T-helper 2 cell treated with Interferon-gamma antibody and Interleukin-4, amounts not matched to agents 5 μg/mL and 100 μg/mL, for 36 hours (primary cell): ENCODE results near the gene BACE1.
"Not testable (repeated sequence)": the region's sequence is repeated elsewhere in the genome, so short reads cannot be mapped to it uniquely, and the experiment has no call there.

Experiments
- DNase-seq: peaks from one replicate; pipeline ENCODE4 v3.0.0; 2021; ENCODE audit warnings: low spot score
- H3K27ac Mint-ChIP-seq: one replicate; pipeline ENCODE4 v1.8.0; 2021; ENCODE audit warnings: mild to moderate bottlenecking, mixed read lengths
- H3K27me3 Mint-ChIP-seq: one replicate; pipeline ENCODE4 v1.8.0; 2021; ENCODE audit warnings: low read depth, mixed read lengths
- H3K36me3 Mint-ChIP-seq: one replicate; pipeline ENCODE4 v1.8.0; 2021; ENCODE audit warnings: low read depth, mixed read lengths
- H3K4me1 Mint-ChIP-seq: one replicate; pipeline ENCODE4 v1.8.0; 2021; ENCODE audit warnings: low read depth, mixed read lengths
- H3K4me3 Mint-ChIP-seq: one replicate; pipeline ENCODE4 v1.8.0; 2022; ENCODE audit warnings: mild to moderate bottlenecking, moderate library complexity, mixed read lengths
- H3K9me3 Mint-ChIP-seq: one replicate; pipeline ENCODE4 v1.8.0; 2021; ENCODE audit warnings: mixed read lengths

BACE1 gene

DNA sequence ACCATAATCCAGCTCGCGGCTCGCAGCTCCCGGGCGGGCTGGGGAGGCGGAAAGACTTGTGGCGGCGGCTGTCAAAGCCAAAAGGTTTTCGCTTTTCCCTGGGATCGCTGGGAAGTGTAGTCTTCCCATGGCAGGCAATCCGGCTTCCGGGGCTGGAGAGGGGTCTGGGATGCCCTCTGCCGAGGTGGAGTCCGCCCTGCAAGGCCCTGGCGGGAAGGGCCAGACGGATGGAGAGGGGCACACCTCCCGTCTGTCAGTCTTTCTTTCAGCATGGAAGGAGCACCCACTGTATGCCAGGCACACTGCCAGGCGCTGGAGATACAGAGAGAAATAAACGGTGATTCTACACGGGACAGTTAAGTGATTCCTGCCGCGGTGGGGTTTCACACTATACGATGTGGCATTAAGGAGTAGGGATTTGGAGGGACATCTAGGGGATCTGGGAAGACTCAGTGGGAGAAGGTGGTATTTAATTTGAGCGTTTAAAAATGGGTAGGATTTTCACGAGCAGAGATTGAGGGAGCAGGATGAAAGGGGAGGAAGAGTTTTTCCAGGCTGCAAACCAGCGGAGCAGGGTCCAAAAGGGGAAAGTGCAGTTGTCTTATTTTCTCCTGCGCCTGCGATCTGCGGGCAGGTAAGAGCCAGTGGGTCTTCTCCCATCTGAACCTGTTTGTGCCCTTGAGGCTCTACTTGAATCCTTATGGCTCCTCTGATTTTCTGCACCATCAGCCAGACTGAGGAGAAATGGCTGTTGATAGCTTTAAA lies at the start of gene BACE1:
BACE1 (minus strand) TSS at position 60 of the 765 bp plus-strand sequence. CDS start 461 bp downstream, outside the sequence.
- no peaks in the 10 kb centered on the region for H3K36me3 Mint-ChIP-seq
- no peak for DNase-seq
- H3K9me3 Mint-ChIP-seq: no peaks in the 10 kb centered on the region
- peaks cover 57% of the 10 kb centered on the region for H3K27me3 Mint-ChIP-seq
- H3K4me3 Mint-ChIP-seq: peak within 1 kb of the TSS; percentile 70
- H3K27ac Mint-ChIP-seq: no peak within 1 kb of the TSS
- peaks cover 3% of the 10 kb centered on the region for H3K4me1 Mint-ChIP-seq

DNA sequence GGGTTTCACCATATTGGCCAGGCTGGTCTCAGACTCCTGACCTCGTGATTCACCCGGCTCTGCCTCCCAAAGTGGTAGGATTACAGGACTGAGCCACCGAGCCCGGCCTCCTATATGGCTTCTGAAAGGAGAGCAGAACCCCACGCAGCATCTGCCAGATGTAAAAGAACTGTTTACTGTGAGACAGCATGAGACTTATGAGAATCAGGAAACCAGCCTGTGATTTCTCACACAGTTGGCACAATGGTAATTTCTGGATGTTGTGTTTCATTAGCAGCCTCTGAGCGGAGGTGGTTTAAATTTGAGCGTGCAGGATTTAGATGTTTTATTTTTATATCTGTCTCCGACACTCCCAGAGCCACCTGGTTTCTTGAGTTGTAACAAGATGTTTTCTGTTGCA lies 45.4 kb upstream of the BACE1 start:
- peaks cover 20% of the 10 kb centered on the region for H3K36me3 Mint-ChIP-seq
- no peak overlapping the region for H3K27ac Mint-ChIP-seq
- H3K4me1 Mint-ChIP-seq: no peaks in the 10 kb centered on the region
- no peaks in the 10 kb centered on the region for H3K27me3 Mint-ChIP-seq
- H3K4me3 Mint-ChIP-seq: no peak overlapping the region
- no peaks in the 10 kb centered on the region for H3K9me3 Mint-ChIP-seq
- no peak for DNase-seq

DNA sequence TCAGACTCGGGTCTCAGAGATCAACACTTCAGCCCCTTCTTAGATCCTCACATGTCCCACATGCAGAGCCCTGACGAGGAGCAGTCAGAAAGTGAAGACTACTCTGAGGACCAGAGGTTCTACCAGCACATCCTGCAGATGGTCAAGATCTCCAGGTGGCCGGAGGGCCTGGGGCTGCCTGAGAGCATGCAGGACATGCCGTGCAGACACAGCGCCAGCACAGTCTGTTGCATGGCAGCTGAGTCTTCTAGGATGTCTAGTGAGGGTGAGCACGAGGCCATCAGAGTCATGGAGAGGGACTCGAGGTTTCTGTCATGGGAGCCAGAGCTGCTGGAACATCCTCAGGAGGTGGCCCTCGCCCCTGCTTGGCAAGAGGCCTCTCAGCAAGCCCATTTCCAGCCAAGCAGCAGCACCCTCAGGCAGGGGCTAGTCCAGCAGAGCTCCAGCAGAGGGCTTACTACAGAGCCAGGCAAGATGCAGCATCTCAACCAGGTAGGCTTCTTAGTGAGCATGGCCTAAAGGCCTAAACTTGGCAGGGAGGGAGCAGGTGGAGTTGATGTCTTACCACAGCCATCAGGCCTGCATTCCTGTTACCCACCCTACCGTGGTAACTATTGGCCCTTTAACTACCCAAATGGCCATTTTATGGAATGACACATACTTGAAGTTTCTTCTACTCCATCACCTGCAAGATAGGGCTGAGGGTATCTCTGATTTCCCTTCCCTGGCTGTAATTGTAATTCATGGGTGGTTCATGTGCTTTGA lies 40.3 kb upstream of the BACE1 start:
- H3K4me1 Mint-ChIP-seq: no peaks in the 10 kb centered on the region
- no peaks in the 10 kb centered on the region for H3K9me3 Mint-ChIP-seq
- no peaks in the 10 kb centered on the region for H3K27me3 Mint-ChIP-seq
- peaks cover 24% of the 10 kb centered on the region for H3K36me3 Mint-ChIP-seq
- H3K27ac Mint-ChIP-seq: no peak overlapping the region
- H3K4me3 Mint-ChIP-seq: no peak overlapping the region
- no peak for DNase-seq

DNA sequence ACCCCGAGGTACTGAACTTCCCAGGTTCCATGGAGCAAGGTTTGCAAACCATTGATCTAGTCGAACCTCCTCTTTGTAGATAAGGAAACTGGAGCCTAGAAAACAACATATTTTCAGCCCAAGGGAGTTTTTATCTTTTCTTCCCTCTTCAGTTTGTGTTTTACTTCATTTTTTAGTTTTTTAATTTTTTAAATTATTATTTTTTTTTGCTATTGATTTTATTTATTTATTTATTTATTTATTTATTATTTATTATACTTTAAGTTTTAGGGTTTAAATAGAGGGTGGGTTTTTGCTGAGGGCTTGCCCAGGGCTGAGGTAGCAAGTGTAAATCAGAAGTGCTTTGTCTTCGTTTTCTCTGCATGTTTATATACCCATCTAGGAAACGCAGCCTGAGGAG lies 38.5 kb upstream of the BACE1 start:
- no peak overlapping the region for H3K27ac Mint-ChIP-seq
- no peaks in the 10 kb centered on the region for H3K9me3 Mint-ChIP-seq
- no peaks in the 10 kb centered on the region for H3K4me1 Mint-ChIP-seq
- H3K4me3 Mint-ChIP-seq: no peak overlapping the region
- peaks cover 22% of the 10 kb centered on the region for H3K36me3 Mint-ChIP-seq
- H3K27me3 Mint-ChIP-seq: no peaks in the 10 kb centered on the region
- no peak for DNase-seq

DNA sequence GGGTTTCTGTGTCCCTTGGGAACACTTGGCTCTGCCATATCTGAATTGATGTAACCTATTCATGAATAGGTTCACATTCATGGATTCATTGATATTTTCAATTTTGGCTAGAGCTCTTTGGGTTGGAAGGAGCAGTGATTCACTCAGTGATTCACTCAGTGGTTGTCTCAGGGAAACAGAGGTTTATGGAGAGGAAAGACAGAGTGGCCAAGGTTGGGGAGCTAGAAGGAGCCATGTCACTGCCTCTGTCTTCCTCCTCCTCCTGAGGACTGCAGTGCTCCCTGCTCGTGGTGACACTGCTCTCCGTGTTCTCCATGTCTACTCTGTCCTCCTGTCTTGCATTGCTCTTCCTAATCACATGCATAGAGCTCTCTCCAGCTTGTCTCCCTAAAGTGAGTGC lies 29.0 kb upstream of the BACE1 start:
- no peak overlapping the region for H3K27ac Mint-ChIP-seq
- H3K36me3 Mint-ChIP-seq: peaks cover 18% of the 10 kb centered on the region
- H3K4me1 Mint-ChIP-seq: no peaks in the 10 kb centered on the region
- no peaks in the 10 kb centered on the region for H3K27me3 Mint-ChIP-seq
- H3K9me3 Mint-ChIP-seq: no peaks in the 10 kb centered on the region
- DNase-seq: no peak
- H3K4me3 Mint-ChIP-seq: no peak overlapping the region

DNA sequence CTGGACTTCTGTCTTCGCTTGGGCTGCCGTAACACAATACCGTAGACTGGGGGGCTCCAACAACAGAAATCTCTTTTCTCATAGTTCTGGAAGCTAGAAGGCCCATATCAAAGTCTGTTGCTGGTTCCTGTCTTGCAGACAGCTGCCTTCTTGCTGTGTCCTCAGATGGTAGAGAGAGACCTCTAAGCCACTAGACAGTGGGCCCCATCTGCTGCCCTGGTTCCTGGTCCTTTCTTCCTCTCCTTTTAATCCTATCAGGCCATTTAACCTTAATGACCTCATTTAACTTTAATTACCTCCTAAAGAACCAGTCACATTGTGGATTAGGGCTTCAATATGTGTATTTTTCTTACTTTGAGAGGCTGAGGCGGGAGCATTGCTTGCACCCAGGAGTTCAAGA lies 21.0 kb upstream of the BACE1 start:
- no peaks in the 10 kb centered on the region for H3K9me3 Mint-ChIP-seq
- no peaks in the 10 kb centered on the region for H3K27me3 Mint-ChIP-seq
- no peak overlapping the region for H3K4me3 Mint-ChIP-seq
- H3K4me1 Mint-ChIP-seq: no peaks in the 10 kb centered on the region
- H3K27ac Mint-ChIP-seq: peak overlapping the region; percentile 34
- no peak for DNase-seq
- peaks cover 9% of the 10 kb centered on the region for H3K36me3 Mint-ChIP-seq

DNA sequence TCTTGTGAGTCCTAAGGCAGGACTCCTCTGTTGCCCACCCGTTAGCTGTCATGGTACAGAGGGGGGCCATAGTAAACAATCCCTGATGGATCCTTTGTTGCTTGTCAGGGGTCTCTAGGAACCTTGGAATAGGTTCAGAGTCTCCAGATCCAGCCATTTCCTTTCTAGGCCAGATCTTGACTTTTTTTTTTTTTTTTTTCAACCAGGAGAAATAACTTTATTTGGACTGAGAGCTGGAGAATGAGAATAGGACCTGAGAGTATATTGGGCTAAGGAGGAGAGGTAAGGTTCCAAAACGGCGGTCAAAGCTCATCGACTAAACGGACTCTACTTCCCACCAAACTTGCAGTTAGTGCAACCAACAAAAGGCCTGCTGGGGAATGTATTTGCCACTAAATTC lies 19.3 kb upstream of the BACE1 start:
- no peak overlapping the region for H3K27ac Mint-ChIP-seq
- no peak for DNase-seq
- H3K9me3 Mint-ChIP-seq: no peaks in the 10 kb centered on the region
- H3K4me1 Mint-ChIP-seq: no peaks in the 10 kb centered on the region
- no peaks in the 10 kb centered on the region for H3K27me3 Mint-ChIP-seq
- no peak overlapping the region for H3K4me3 Mint-ChIP-seq
- peaks cover 7% of the 10 kb centered on the region for H3K36me3 Mint-ChIP-seq

DNA sequence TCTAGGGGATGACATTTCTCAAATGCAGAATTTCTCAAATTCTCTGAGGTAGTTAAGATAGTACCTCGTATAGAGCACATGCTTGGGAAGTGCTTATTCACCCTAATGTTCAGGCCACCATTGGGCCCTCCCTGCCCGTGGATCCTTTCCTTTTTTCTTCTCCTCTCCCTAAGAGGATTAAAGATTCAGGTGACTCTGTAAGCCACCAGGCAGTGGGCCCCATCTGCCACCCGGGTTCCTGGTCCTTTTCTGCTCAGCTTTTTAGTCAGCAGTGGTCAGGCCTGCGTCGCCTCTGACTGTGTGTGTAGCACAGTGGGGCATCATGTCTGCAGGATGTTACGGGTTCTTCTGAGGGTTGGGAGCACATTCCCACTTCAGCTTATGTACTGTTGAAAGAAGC lies 18.8 kb upstream of the BACE1 start:
- Mint-ChIP-seq H3K9me3 (no peaks in the 10 kb centered on the region), H3K4me1 (peaks cover 3% of the 10 kb centered on the region), H3K4me3 (no peak overlapping the region), H3K36me3 (peaks cover 5% of the 10 kb centered on the region), H3K27me3 (no peaks in the 10 kb centered on the region), H3K27ac (no peak overlapping the region)
- DNase-seq: no peak

DNA sequence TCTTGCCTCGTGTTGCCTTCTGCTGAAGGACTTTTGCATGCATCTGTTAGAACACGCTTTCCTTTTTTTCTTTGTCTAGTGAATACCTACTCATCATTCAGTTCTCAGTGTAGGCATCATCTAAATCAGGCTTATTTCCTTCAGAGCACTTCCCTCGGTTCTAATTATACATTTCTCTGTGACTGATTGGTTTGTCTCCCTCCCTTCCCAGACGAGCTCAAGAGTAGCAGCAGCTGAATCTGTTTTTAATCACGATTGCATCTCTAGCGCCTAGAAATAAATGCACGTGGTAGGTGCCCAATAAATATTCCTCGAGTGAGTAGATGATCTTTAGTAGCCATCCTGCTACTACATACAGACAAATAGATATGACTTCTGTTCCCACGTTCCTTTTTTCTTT lies 17.9 kb upstream of the BACE1 start:
- H3K27ac Mint-ChIP-seq: no peak overlapping the region

DNA sequence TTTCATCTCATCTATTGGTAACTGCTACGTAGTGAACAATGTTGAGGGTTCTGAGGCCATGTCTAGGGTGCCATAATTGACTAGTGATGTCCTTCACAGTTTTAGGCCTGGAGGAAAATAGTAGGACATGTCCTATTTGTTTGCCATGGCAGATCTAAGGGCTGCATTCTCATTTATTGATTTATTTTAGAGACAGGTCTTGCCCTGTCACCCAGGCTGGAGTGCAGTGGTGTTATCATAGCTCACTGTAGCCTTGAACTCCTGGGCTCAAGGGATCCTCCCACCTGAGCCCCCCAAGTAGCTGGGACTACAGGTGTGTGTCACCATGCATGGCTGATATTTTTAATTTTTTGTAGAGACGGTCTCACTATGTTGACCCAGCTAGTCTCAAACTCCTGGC lies 16.8 kb upstream of the BACE1 start:
- Mint-ChIP-seq H3K9me3 (no peaks in the 10 kb centered on the region), H3K4me1 (peaks cover 4% of the 10 kb centered on the region), H3K27ac (no peak overlapping the region), H3K27me3 (no peaks in the 10 kb centered on the region), H3K36me3 (peaks cover 3% of the 10 kb centered on the region), H3K4me3 (no peak overlapping the region)
- DNase-seq: no peak

More for the DNA sequence above, 17.9 kb upstream of the BACE1 start:
- DNase-seq: no peak
- H3K4me1 Mint-ChIP-seq: peaks cover 4% of the 10 kb centered on the region
- peaks cover 5% of the 10 kb centered on the region for H3K36me3 Mint-ChIP-seq
- H3K4me3 Mint-ChIP-seq: no peak overlapping the region
- H3K27me3 Mint-ChIP-seq: no peaks in the 10 kb centered on the region
- H3K9me3 Mint-ChIP-seq: no peaks in the 10 kb centered on the region

DNA sequence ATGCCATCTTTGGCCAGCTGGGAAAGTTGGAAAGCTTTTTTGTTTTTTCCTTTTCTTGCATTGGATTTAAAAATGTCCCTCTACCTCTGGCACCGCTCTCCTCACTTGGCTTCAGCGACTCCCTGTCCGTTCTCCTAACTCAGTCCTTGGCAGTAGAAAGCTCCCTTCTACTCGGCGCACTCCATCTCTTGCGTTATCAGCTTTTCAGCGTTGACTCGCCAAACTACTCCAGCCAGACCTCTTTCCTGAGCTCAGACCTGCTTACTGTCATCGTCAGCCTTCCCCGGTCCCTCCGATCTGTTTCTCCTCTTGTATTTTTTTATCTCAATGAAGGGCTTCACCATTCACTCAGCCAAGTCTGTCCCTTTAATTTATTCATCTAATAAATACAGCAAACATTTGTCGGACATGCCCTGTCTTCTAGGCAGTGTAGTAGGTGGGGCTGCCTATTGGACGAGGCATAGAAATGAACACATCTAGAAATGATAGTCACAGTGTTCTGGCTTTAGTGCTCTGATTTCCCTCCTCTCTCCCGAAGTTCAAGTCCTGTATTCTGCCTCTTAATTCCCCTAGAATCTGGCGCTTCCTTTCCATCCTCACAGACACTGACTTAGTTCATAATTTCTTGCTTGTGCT lies 12.4 kb upstream of the BACE1 start:
- peaks cover 4% of the 10 kb centered on the region for H3K27me3 Mint-ChIP-seq
- DNase-seq: no peak
- H3K36me3 Mint-ChIP-seq: no peaks in the 10 kb centered on the region
- H3K4me3 Mint-ChIP-seq: no peak overlapping the region
- no peaks in the 10 kb centered on the region for H3K9me3 Mint-ChIP-seq
- no peak overlapping the region for H3K27ac Mint-ChIP-seq
- peaks cover 6% of the 10 kb centered on the region for H3K4me1 Mint-ChIP-seq

DNA sequence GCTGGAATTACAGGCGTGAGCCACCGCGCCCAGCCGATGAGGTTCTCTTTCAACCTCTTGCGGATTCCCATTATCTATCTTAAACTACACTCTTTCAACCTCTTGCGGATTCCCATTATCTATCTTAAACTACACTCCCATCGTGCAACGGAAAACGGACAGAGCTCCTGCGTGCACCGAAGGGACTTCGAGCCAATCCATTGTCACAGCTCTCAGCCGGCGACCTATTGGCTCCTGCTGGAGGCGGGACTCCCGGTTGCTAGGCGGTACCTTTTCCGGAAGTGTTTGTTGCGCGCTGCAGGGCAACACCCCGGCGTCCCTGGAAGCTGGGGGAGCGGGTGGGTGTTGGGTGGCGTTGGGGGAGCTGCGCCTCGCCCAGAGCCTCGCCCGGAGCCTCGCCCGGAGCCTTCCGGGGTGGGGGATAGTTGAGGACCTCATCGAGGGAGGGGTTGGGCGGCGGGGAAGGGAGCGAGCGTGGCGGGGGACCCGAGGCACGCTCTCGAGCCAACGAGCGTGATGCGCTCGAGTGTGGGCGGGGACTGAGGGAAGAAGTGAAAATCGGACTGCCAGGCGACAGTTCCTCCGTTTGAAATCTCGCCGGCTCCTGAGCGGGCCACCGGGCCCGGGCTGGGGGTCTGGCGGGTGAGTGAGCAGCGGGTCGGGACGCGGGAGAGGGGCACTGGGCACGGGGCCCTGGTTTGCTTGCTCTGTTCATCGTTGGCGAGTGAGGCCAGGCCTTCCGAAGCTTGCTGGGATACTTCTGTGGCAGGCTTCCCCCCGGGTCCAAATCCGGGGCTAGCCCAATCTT lies 11.7 kb upstream of the BACE1 start, which contains the start of gene CEP164:
CEP164 (plus strand) TSS at position 288 of the 808 bp plus-strand sequence. CDS start 10,733 bp downstream, outside the sequence.
- no peaks in the 10 kb centered on the region for H3K9me3 Mint-ChIP-seq
- peak; percentile 95 for DNase-seq
- H3K4me3 Mint-ChIP-seq: no peak within 1 kb of the TSS
- peak within 1 kb of the TSS; percentile 66 for H3K27ac Mint-ChIP-seq
- no peaks in the 10 kb centered on the region for H3K36me3 Mint-ChIP-seq
- H3K4me1 Mint-ChIP-seq: peaks cover 6% of the 10 kb centered on the region
- peaks cover 7% of the 10 kb centered on the region for H3K27me3 Mint-ChIP-seq

DNA sequence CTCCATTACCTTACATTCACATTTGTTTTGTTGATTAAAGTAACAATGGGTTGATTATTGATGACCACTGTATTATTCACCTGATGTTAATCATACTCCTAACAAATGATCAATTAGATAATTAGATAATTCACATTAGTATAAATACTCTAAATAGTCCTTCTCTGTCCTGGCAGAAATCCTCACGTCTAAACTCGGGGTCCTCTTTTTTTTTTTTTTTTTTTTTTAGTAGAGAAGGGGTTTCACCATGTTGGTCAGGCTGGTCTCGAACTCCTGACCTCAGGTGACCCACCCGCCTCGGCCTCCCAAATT lies 11.2 kb upstream of the BACE1 start:
- not testable (repeated sequence) for H3K4me1 Mint-ChIP-seq, DNase-seq, H3K27me3 Mint-ChIP-seq, H3K27ac Mint-ChIP-seq, H3K9me3 Mint-ChIP-seq, H3K36me3 Mint-ChIP-seq, H3K4me3 Mint-ChIP-seq
